ENCODE results near the gene B4GALT4. TPM values are rescaled to one million over a fixed set of nuclear protein-coding genes. Genes with fewer than 3 reads are reported as not detected.
A peak's percentile ranks its signal among the peaks of the same experiment; 100 is the strongest.
"Not testable (repeated sequence)": the region's sequence is repeated elsewhere in the genome, so short reads cannot be mapped to it uniquely, and the experiment has no call there.

B4GALT4 gene, protein sequence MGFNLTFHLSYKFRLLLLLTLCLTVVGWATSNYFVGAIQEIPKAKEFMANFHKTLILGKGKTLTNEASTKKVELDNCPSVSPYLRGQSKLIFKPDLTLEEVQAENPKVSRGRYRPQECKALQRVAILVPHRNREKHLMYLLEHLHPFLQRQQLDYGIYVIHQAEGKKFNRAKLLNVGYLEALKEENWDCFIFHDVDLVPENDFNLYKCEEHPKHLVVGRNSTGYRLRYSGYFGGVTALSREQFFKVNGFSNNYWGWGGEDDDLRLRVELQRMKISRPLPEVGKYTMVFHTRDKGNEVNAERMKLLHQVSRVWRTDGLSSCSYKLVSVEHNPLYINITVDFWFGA
- polyA plus RNA-seq = 10 to 100 TPM; 24.0 to 29.0 (median 24.3) TPM

DNA sequence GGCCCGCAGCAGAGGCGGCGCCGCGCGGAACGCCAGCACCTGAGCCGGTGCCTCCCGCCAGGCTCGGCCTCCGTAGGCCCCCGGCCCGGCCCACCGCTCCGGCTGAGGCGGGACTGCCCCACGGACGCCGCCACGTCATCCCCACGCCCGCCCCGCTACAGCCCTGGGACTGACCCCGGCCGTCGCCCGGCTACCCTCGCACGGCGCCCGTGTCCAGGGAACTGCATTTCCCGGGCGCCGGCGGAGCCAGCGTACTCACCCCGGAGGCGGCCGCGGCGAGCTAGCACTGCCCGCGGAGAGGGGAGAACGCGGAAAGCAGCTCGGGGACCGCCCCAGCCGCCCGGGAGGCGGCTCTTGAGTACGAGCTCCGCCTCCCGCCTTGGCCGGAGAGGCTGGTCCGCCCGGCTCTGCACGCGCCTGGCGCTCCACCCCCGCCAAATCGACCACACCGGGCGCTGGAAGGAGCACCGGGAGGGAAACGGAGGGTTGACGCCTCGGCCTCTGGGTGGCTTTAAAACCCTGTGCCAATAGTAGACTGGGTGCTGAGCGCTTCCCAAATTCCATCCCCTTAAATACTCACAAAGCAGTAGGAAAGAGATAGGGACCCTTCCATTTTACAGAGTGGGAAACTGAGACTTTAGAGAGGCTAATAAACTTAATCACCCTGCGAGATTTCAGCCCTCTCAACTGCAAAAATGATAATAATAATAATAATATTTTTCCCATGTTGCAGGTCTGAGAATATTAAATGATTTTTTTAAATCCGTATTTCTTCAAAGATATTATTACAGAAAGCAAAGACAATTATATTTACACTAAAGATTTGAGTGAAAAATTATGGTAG is at the start of gene B4GALT4:
TSS of gene B4GALT4 (minus strand) at position 288 of the 844 bp plus-strand sequence. CDS start 10,779 bp downstream, outside the sequence.
- peaks cover 0 to 10% (median 0%) of the 10 kb centered on the region in 3 donors for H3K27me3 Mint-ChIP-seq (ENCODE audit: low read depth in 3 of 3)
- DNase-seq = peak; percentile 79 to 81 (median 81)
- H3K36me3 Mint-ChIP-seq = peaks cover 0 to 3% (median 3%) of the 10 kb centered on the region in 3 donors
- peaks cover 45 to 54% of the 10 kb centered on the region in 2 donors for H3K4me1 Mint-ChIP-seq
- peaks cover 0 to 2% (median 0%) of the 10 kb centered on the region in 6 donors for H3K9me3 Mint-ChIP-seq
- H3K4me3 Mint-ChIP-seq = peak within 1 kb of the TSS; percentile 87 to 96 (median 92)
- peak within 1 kb of the TSS; percentile 82 to 98 (median 90) for H3K27ac Mint-ChIP-seq

- Mint-ChIP-seq H3K4me3 (peak overlapping the region in 1 of 5 donors; percentile 3), H3K36me3 (peaks cover 5 to 19% (median 8%) of the 10 kb centered on the region in 3 donors), H3K9me3 (peaks cover 4 to 29% (median 19%) of the 10 kb centered on the region in 6 donors), H3K4me1 (peaks cover 34 to 43% of the 10 kb centered on the region in 2 donors), H3K27ac (peak overlapping the region in 1 of 6 donors; percentile 13), H3K27me3 (ENCODE audit: low read depth in 3 of 3) (peaks cover 17 to 20% (median 18%) of the 10 kb centered on the region in 3 donors)
- DNase-seq = peak in 2 of 3 donors; percentile 41
Measured at GRCh38 chr3:119289404-119289770, 48.7 kb upstream of the B4GALT4 start.

GRCh38 chr3:119288669-119289403 is 48.2 kb upstream of the B4GALT4 start:
- peaks cover 30 to 40% of the 10 kb centered on the region in 2 donors for H3K4me1 Mint-ChIP-seq
- no peak overlapping the region for H3K4me3 Mint-ChIP-seq
- peaks cover 5 to 19% (median 8%) of the 10 kb centered on the region in 3 donors for H3K36me3 Mint-ChIP-seq
- no peak for DNase-seq
- H3K9me3 Mint-ChIP-seq = peaks cover 4 to 29% (median 19%) of the 10 kb centered on the region in 6 donors
- H3K27ac Mint-ChIP-seq = peak overlapping the region in 1 of 6 donors; percentile 13
- peaks cover 11 to 14% (median 12%) of the 10 kb centered on the region in 3 donors for H3K27me3 Mint-ChIP-seq (ENCODE audit: low read depth in 3 of 3)

DNA sequence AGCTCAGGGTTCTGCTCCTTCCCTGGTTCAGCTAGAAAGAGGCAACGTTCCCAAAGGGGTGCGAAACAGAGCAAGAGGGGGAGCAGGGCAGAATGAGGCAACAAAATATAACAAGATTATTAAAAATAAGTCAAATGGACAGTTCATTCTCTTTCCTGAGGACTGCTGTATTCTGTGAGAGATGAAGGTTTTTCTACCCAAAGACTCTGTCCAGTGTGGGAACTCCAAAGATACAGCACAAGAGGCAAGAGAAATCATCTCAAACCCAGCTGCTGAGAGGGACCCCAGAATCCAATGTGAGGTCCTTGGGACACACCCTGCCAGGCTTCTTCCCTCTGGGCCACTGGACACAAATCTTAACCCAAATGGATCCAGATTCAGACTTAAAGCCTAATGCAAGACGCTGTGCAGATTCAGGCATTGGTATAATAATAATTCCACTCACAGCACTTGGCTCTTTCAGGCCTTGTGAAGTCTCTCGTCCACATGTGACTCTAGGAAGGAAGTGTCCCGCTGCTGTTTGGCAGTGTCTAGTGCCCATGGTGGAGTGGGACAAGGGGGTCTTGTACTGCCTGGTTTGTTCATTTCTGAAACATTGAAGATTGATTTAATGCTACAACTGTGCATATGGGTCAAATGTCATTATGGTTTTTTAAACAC is 39.0 kb upstream of the B4GALT4 start:
- no peak for DNase-seq
- Mint-ChIP-seq H3K9me3 (peaks cover 0 to 11% (median 6%) of the 10 kb centered on the region in 6 donors), H3K27me3 (ENCODE audit: low read depth in 3 of 3) (peaks cover 2 to 3% (median 2%) of the 10 kb centered on the region in 3 donors), H3K4me1 (peaks cover 0 to 2% of the 10 kb centered on the region in 2 donors), H3K4me3 (no peak overlapping the region), H3K36me3 (peaks cover 5 to 15% (median 8%) of the 10 kb centered on the region in 3 donors), H3K27ac (peak overlapping the region in 1 of 6 donors; percentile 27)

- Mint-ChIP-seq H3K4me1 (peaks cover 0 to 2% of the 10 kb centered on the region in 2 donors), H3K27me3 (ENCODE audit: low read depth in 3 of 3) (peaks cover 2 to 5% (median 4%) of the 10 kb centered on the region in 3 donors), H3K4me3 (no peak overlapping the region), H3K27ac (peak overlapping the region in 1 of 6 donors; percentile 27), H3K9me3 (peaks cover 0 to 11% (median 6%) of the 10 kb centered on the region in 6 donors), H3K36me3 (peaks cover 5 to 15% (median 8%) of the 10 kb centered on the region in 3 donors)
- DNase-seq = no peak
Measured at GRCh38 chr3:119279101-119279554, 38.5 kb upstream of the B4GALT4 start.

- H3K9me3 Mint-ChIP-seq = peaks cover 0 to 2% (median under 1%) of the 10 kb centered on the region in 6 donors
- H3K27me3 Mint-ChIP-seq (ENCODE audit: low read depth in 3 of 3) = peaks cover 0 to 4% (median 3%) of the 10 kb centered on the region in 3 donors
- no peak for DNase-seq
- no peak overlapping the region for H3K27ac Mint-ChIP-seq
- H3K4me3 Mint-ChIP-seq = no peak overlapping the region
- H3K36me3 Mint-ChIP-seq = peaks cover 3% of the 10 kb centered on the region in 3 donors
- H3K4me1 Mint-ChIP-seq = peaks cover 0 to 2% of the 10 kb centered on the region in 2 donors
Measured at GRCh38 chr3:119276680-119277079, 36.0 kb upstream of the B4GALT4 start.

DNA sequence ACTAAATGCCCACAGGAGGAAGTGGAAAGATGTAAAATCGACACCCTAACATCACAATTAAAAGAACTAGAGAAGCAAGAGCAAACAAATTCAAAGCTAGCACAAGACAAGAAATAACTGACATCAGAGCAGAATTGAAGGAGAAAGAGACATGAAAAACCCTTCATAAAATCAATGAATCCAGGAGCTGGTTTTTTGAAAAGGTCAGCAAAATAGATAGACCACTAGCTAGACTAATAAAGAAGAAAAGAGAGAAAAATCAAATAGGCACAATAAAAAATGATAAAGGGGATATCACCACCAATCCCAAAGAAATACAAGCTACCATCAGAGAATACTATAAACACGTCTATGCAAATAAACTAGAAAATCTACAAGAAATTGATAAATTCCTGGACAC is 29.5 kb upstream of the B4GALT4 start:
- H3K36me3 Mint-ChIP-seq, H3K27ac Mint-ChIP-seq, H3K4me1 Mint-ChIP-seq, H3K9me3 Mint-ChIP-seq, H3K4me3 Mint-ChIP-seq, DNase-seq: not testable (repeated sequence)
- peaks cover 0 to 17% (median 6%) of the 10 kb centered on the region in 3 donors for H3K27me3 Mint-ChIP-seq (ENCODE audit: low read depth in 3 of 3)

DNA sequence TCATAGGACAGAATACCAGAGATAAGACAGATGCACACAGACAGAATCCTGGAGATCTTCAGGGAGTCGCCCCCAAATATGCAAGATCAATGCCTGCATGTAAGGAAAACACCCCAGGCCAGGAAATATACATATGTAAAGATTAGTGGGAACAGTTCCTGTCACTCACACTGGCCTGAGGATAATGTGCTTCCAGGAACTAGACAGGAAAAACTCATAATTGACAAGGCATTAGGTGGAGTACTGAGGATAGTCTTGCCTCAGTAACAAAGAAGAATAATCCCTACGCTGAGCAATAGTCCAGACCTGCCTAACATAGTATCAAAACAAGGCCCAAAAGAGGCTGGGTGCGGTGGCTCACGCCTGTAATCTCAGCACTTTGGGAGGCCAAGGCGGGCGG is 20.4 kb upstream of the B4GALT4 start:
- H3K9me3 Mint-ChIP-seq = no peaks in the 10 kb centered on the region
- no peaks in the 10 kb centered on the region for H3K4me1 Mint-ChIP-seq
- H3K27me3 Mint-ChIP-seq (ENCODE audit: low read depth in 3 of 3) = peaks cover 2 to 6% (median 4%) of the 10 kb centered on the region in 3 donors
- H3K4me3 Mint-ChIP-seq = no peak overlapping the region
- H3K27ac Mint-ChIP-seq = no peak overlapping the region
- H3K36me3 Mint-ChIP-seq = no peaks in the 10 kb centered on the region
- no peak for DNase-seq

DNA sequence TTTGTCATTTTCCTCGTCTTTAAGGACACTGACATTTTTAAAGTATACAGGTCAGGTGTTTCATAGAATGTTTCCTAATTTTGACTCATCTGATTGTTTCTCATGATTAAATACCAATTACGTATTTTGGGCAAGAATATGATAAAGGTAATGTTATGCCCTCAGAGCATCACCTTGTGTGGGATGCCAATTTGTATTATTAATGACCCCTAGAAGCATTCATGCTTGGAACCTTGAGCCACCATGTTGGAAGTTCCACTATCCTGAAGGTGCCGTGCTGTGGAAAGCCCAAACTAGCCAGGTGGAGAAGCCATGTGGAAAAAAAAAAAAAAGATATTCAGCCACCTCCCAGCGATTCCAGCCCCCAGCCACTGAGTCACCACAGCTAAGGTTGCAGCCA is 19.1 kb upstream of the B4GALT4 start:
- H3K4me1 Mint-ChIP-seq = no peaks in the 10 kb centered on the region
- no peak overlapping the region for H3K4me3 Mint-ChIP-seq
- DNase-seq = no peak
- H3K27ac Mint-ChIP-seq = no peak overlapping the region
- peaks cover 2 to 7% (median 6%) of the 10 kb centered on the region in 3 donors for H3K27me3 Mint-ChIP-seq (ENCODE audit: low read depth in 3 of 3)
- no peaks in the 10 kb centered on the region for H3K9me3 Mint-ChIP-seq
- no peaks in the 10 kb centered on the region for H3K36me3 Mint-ChIP-seq

DNA sequence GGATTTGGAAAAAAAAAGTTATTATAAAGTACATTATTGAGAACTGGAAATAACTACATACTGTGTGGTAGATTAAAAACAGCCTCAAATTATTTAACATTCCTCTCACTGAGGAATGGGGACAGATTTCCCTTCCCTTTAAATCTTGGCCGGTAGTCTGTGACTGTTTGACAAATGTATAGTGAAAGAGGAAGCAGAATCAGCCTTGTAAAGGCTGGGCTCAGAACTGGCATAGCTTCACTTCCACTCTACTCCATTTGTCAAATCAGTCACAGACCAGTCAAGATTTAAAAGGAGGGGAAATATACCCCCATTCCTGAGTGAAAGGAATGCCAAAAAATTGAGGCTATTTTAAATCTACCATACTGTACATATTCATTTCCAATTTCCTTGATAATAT is 18.2 kb upstream of the B4GALT4 start:
- H3K27ac Mint-ChIP-seq = no peak overlapping the region
- no peaks in the 10 kb centered on the region for H3K36me3 Mint-ChIP-seq
- no peaks in the 10 kb centered on the region for H3K4me1 Mint-ChIP-seq
- H3K27me3 Mint-ChIP-seq (ENCODE audit: low read depth in 3 of 3) = peaks cover 2 to 7% (median 7%) of the 10 kb centered on the region in 3 donors
- H3K9me3 Mint-ChIP-seq = no peaks in the 10 kb centered on the region
- no peak for DNase-seq
- no peak overlapping the region for H3K4me3 Mint-ChIP-seq

GRCh38 chr3:119257654-119258410 is 17.2 kb upstream of the B4GALT4 start:
- Mint-ChIP-seq H3K9me3 (no peaks in the 10 kb centered on the region), H3K36me3 (no peaks in the 10 kb centered on the region), H3K27me3 (ENCODE audit: low read depth in 3 of 3) (peaks cover 2 to 7% (median 3%) of the 10 kb centered on the region in 3 donors), H3K4me3 (no peak overlapping the region), H3K4me1 (no peaks in the 10 kb centered on the region), H3K27ac (no peak overlapping the region)
- no peak for DNase-seq

GRCh38 chr3:119257111-119257510 is 16.4 kb upstream of the B4GALT4 start:
- H3K4me1 Mint-ChIP-seq = no peaks in the 10 kb centered on the region
- H3K27ac Mint-ChIP-seq = no peak overlapping the region
- peaks cover 2 to 5% (median 3%) of the 10 kb centered on the region in 3 donors for H3K27me3 Mint-ChIP-seq (ENCODE audit: low read depth in 3 of 3)
- no peak for DNase-seq
- no peaks in the 10 kb centered on the region for H3K9me3 Mint-ChIP-seq
- no peak overlapping the region for H3K4me3 Mint-ChIP-seq
- no peaks in the 10 kb centered on the region for H3K36me3 Mint-ChIP-seq

Measured in immature natural killer cell (primary cell).